Stimulated activated CD8-positive, alpha-beta memory T cell treated with anti-CD3 and anti-CD28 coated beads, Interleukin-4, amount 100 ng/mL, for 24 hours (primary cell): ENCODE results near the gene IKBKE.
A peak's percentile ranks its signal among the peaks of the same experiment; 100 is the strongest.
"Not testable (repeated sequence)": the region's sequence is repeated elsewhere in the genome, so short reads cannot be mapped to it uniquely, and the experiment has no call there.

Experiments used
- DNase-seq: peaks from one replicate; pipeline ENCODE4 v3.0.0-alpha.2; 2020; ENCODE audit warnings: low read depth

IKBKE gene

DNA sequence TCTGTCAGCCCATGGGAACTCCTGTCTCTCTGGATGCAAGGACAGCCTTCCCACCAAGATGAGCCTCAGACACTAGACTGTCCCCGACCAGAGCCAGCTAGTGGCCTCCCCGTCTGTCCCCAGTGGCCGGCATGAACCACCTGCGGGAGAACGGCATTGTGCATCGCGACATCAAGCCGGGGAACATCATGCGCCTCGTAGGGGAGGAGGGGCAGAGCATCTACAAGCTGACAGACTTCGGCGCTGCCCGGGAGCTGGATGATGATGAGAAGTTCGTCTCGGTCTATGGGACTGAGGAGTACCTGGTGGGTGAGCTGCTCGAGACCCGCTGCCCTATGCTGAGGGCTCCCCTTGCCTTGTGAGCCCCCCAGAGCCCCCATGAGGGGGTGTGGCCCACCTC lies 5.8 kb downstream of the IKBKE start:
- DNase-seq, result no peak

DNA sequence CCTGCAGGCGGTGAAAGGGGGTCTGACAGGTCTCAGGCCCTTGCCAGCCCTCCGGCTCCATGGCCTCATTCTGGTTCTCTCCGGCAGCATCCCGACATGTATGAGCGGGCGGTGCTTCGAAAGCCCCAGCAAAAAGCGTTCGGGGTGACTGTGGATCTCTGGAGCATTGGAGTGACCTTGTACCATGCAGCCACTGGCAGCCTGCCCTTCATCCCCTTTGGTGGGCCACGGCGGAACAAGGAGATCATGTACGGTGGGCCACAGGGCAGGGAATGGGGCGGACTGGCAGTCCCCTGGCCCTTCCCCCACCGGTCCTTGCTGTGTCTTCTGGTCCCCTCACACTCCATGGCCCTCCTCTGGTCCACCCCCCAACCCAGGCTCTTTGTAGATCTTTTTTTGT lies 6.3 kb downstream of the IKBKE start:
- no peak for DNase-seq

DNA sequence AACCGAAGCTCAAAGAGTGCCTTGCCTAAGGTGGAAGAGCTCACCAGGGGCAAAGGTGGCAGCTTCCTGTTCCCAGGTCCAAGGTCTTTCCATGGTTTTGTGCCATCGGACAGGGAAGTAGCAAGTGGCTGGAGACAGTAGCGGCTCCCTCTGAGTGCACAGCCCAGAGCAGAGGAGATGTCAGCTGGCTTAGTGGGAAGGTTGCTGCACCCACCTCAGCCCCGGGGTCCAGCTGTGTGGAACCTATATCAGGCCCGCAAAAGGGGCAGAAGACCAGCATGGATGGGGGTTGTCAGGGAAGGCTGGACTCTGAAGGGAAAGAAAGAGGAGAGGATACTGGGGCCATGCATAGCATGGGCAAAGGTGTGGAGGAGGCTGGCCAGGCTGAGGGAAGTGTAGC lies 6.8 kb downstream of the IKBKE start:
- DNase-seq, result no peak

DNA sequence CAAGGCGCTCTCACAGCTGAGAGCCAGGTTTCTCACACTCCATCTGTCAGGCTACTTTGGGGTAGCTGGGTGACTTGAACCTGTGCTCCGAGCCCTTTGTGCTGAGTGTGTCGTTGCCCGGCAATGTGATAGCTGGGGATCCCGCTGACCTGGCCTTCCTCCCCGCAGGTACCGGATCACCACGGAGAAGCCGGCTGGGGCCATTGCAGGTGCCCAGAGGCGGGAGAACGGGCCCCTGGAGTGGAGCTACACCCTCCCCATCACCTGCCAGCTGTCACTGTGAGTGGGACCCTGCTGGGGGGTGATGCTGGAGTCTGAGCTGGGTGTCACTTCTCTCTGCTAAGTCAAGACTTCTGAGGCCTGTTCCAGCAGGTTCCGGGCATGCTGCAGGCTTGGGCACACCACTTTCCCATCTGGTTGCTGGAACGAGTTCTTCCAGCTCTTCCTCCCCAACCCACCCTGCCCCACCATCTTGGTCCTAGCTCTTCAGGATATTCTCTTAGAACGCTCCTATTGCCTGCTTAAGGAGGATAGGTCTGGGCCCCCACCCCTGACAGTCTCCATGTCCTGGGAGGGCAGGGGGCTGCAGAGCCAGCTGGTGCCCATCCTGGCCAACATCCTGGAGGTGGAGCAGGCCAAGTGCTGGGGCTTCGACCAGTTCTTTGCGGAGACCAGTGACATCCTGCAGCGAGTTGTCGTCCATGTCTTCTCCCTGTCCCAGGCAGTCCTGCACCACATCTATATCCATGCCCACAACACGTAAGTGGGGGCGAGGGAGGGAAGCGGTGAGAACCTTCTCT lies 7.5 kb downstream of the IKBKE start:
- DNase-seq, result no peak

DNA sequence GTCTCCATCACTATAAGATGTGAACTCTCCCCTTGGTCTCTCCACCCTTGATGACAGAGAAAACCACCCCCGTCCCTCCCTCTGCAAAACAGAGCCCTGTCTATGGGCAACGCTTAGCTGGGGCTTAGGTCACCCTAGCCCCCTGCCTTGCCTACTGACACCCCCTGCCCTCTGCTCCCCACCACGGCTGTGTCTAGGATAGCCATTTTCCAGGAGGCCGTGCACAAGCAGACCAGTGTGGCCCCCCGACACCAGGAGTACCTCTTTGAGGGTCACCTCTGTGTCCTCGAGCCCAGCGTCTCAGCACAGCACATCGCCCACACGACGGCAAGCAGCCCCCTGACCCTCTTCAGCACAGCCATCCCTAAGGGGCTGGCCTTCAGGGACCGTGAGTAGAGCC lies 8.5 kb downstream of the IKBKE start:
- no peak for DNase-seq

DNA sequence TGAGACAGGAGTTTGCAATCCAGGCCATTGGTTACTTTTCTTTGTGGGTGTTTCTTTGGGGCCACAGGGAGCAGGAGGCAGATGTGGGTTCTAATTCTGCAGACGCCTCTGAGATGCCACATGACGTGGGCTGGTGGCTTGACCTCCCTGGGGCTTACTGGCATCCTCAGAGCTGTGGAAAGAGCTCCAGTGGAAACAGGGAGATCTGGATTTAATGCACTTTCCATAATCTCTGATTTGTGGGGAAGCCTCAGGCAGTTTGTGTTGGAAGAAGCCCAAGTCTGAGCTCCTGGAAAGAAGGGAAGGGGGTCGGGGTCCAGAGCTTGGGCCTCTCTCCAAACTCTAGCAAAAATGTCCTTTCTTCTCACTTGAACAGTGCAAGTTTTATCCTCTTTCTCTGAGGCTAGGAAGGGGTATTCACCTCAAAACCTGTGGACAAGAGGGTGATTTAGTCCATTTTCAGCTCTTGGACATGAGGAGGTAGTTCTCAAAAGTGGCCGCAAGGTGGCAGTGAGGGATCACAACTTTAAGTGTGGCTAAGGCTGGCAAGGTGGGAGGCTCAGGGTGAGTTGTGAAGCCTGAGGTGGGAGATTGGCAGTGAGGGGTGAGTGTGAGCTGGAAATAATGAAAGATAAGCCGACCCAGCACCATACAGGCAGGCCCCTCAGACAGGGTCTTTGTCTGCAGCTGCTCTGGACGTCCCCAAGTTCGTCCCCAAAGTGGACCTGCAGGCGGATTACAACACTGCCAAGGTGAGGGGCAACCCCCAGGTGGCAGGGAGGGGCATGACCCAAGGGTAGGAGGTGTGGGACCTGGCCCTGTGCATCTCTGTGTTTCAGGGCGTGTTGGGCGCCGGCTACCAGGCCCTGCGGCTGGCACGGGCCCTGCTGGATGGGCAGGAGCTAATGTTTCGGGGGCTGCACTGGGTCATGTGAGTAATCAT lies 9.2 kb downstream of the IKBKE start:
- peak; percentile 62 for DNase-seq

DNA sequence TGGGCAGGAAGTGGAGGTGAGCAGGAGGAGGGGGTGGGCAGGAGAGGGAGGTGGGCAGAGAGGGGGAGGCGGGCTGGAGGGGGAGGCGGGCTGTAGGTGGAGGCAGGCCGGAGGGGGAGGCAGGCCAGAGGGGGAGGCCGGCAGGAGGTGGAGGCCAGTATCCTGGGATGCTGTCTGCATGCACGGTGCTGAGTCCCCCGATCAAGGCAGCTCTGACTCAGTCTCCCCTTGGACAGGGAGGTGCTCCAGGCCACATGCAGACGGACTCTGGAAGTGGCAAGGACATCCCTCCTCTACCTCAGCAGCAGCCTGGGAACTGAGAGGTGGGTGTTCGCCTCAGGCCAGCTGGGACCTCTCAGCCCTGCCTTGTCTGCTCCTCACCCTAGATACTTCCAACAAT lies 9.9 kb downstream of the IKBKE start:
- DNase-seq, result no peak

DNA sequence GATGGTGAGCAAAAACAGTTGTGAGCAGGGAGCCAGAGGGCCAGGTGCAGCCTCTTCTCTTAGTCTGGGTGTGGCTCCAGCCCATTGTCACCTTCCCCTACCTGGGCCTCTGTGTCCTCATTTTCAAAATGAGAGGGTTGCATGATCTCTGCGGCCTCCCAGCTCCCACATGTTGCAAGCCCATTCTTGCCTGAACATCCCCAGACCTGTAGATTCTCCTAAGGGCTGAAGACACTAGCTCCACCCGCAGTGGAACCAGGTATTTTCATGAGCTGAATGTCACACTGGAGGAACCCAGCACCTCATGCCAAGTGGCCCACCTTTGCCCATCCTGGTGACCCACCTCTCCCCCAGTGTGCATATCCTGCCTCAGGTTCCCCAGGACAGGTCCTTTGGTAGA lies 12.3 kb downstream of the IKBKE start:
- no peak for DNase-seq

DNA sequence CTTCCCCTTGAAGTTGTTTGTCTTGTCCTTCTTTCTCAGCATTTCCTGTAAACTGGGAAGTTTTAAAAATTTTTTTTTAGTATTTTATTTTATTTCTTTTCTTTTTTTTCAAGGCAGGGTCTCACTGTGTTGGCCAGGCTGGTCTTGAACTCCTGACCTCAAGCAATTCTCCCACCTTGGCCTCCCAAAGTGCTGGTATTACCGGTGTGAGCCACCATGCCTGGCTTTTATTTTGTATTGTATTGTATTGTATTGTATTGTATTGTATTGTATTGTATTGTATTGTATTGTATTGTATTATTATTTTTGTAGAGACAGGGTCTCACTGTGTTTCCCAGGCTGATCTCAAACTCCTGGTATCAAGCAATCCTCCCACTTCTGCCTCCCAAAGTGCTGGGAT lies 13.6 kb downstream of the IKBKE start:
- not testable (repeated sequence) for DNase-seq

DNA sequence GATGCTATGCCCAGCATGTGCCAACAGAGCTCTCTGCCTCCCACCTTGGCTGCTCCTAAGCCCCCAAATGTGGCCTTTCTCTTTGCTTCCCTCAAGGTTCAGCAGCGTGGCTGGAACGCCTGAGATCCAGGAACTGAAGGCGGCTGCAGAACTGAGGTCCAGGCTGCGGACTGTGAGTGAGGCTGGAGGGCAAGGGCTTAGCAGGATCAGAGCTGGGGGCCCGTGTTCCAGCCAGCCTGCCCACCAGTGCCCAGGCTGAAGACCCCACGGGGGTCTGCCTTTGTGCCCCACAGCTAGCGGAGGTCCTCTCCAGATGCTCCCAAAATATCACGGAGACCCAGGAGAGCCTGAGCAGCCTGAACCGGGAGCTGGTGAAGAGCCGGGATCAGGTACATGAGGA lies 14.6 kb downstream of the IKBKE start:
- no peak for DNase-seq

DNA sequence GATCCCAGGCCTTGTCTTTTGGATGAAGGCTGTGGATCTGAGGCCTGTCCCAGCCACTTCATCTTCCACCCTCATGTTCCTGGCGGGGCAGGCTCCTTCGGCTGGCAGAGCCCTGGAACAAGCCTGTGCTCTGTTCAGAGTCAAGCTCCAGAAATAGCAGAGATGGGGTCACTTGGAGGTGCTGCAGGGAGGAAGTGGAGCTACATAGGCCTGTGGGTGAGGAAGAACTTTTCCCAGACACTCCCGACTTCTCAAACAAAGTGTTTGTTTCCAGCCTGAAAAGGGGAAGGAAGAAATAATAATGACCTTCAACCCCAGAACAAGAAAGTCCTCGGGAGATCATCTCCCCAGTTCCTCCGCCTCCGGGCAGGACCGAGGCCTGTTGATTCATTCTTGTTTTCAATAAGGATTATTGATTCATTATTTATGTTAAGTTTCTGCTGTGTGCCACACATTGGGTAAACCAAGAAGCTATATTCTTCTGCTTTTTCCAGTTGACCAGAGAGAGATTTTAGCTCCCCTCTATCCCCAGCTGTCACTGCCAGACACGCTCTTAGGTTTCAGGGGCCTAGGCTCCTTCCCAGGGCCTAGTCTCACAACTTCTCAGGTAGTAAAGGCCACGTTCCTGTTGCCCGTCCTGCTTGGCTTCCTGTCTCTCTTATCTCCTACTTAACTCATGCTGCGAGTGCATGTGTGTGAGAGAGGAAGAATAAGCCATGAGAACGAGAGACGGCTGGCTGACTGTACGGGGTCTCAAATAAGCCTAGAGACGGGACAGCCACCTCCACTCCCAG lies 16.9 kb downstream of the IKBKE start:
- DNase-seq, result no peak

DNA sequence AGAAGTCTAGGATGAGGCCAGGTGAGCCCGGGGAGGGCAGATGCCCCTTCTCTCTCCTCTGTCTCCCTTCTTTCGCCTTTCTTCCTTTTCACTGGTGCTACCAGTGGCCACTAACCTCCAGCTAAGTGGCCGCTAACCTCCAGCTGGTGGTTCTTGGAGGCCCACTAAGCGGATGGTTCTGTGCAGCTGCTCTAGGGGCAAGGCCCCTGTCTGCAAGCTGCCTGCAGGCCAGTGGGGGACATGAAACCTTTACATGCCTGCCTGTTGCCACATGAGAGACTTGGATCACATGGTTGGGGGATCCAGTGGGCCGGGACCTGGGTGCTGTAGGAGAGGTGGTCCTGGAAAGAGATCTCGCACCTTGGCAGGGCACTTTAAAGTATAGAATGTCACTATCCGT lies 17.7 kb downstream of the IKBKE start:
- no peak for DNase-seq

DNA sequence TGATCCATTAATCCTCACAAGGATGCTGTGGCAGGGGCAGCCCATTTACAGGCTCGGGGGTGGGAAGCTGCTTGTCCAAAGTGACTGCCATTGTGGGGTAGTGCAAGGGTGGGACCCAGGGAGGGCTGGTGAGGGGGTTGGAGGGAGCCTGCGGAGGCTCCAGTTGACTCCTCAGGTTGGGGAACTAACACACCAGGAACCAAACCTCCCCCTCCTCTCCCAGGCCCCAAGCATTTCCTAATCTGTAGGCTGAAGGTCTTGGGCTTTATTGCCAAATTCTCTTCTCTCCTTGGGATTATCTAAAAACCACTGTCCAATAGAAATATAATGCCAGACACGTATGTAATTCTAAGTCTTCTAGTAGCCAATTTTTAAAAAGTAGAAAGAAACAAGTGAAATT lies 18.2 kb downstream of the IKBKE start:
- DNase-seq, result no peak

DNA sequence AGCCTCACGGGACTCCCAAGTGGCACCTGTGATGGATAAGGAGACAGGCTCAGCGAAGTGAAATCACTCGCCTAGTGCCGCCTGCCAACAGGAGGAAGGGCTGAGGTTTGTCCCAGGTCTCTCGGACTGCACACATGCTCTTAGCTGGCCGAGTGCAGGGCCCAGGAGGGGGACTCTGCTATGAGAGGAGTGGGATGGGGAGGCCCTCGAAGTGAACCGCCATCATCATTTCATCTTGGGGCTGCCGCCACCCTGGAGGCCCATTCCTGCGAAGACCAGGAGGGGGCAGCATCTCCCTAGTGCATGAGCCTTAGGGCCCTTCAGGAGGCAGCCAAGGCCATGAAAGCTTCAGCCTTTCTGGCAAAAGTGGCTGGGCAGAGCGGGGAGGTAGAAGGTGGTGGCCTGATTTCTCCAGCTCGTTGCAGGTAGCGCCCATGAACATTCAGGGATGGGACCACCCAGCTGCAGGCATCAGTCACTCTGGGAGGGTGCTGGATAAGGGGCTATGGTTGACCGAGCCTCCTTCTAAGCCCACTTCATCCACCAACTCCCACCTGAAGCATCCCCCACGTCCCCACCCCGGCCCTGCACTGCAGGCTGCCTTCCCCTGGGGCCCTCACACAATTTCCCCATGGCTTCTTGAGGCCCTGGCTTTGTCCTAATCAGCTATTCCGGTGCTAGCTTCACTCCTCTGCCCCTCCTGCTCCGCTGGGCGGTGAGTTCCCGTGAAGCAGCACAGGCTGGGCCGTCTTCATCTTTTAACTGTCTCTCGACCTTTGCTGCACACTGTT lies 19.9 kb downstream of the IKBKE start:
- DNase-seq, result peak; percentile 70

DNA sequence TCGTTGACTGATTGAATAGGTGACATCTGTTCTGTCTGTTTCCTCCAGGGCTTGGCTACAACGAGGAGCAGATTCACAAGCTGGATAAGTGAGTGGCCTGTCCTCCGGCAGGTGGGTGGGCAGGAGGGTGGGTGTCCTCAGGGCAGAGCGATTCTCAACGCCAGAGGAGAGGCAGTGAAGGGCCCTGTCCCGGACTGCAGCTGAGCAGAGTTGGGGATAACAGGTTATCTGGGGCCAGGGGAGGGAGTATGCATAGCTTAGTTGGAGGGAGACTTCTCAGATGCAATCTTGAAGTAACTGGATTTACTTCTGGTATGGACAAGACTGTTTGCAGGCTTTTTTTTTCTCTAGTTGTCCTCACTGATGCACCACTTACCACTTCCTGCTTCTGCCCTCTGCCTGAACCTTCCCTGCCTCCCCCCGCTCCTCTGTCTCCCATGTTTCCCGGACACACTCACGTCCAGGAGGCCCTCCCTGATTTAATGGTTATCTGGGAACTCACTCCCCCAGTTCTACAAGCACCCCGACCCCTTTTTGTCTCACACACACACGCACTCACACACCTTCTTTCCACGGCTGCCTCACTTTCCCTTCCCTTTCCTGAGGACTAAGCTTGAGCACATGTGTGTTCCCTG lies 20.6 kb downstream of the IKBKE start:
- no peak for DNase-seq

DNA sequence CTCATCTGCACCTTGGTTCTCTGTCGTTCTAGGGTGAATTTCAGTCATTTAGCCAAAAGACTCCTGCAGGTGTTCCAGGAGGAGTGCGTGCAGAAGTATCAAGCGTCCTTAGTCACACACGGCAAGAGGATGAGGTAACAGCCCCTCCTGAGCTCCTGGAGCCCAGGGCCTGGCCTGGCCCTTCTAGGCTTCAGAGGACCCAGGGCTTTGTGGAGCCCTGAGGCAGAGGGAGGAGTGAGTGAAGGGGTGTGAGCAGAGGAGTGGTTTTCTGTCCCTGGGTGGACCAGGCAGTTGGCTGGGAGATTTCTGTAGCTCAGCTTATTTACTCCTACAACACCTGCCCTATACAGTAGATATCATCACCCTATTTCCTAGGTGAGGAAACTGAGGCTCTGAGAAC lies 21.3 kb downstream of the IKBKE start:
- DNase-seq, result no peak

DNA sequence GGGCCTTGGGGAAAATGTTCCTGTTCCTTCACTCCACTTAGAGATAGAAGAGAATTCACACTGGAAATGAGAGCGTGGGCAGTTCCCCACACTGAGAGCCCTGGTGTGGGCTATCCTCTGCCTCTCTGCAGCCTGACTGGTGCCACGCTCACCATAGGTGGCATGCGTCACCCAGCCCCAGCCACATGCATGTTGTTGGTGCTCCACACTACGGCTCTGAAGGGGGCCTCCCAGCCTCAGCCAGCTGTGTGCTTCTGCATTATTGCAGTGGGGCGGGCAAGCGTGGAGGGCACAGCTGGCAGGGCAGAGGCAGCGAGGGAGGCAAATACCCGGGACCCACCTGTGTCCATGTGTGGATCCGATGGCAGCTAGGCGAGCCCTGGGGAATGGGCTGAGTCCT lies 22.3 kb downstream of the IKBKE start:
- no peak for DNase-seq

DNA sequence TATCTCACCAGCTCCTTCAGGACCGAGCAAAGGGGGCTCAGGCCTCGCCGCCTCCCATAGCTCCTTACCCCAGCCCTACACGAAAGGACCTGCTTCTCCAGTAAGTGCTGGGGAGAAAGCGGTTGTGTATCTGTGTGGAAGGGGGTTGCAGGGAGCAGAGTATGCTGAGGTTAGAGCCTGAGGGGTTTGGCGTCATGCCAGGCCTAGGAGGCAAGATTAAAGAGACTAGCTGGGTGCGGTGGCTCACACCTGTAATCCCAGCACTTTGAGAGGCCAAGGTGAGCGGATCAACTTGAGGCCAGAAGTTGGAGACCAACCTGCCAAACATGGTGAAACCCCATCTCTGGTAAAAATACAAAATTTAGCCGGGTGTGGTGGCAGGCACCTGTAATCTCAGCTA lies 23.0 kb downstream of the IKBKE start:
- DNase-seq, result no peak

DNA sequence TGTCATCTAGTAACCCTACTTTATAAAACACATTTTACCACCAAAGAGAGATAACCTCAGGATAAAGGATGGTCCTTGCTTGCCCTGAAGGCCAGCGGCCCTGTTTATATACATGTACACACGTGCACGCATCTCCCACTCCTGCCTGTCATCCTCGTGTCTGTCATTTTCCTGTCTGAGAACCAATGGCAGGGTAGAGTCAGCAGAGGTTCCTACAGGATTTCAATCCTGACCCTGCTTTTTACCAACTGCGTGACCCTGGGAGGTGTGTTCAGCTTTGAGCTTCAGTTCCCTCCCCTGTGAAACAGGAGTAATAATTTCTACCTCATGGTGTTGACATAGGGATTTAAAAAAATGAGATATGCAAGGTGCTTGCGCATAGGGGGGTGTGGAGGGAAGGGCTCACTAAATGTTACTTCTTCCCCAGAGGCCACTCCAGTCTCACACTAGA lies 24.8 kb downstream of the IKBKE start:
- no peak for DNase-seq

DNA sequence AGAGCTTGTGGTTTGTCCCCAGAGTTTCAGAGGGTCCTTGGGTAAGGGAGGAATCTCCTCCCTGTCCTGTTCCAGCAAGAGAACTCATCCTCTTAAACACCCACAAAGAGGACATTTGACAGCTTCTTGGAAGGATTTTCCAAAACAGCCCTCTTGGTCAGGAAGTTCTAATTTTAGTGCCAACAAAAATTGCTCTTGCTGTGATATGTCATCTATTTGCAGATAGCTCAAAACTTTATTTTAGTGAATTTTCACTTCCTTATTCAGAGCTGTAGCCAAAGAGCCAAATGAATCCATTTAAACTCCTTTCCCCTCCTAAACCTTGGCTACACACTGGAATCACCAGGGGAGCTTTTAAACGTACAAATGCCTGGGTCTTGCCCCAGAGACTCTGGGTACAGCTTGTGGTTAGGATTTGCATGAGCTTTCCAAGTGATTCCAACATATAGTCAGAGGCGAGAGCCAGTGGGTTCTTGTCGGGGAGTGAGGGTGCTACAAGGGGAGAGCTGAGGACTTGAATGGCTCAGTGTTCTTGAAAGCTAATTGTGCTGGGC lies 25.3 kb downstream of the IKBKE start:
- DNase-seq, result no peak
